ENCODE data around the gene FGD6.

FGD6 gene

GRCh38 chr12:95085612-95086011 is 131.7 kb downstream of the FGD6 start:
- DNase-seq (ENCODE audit: low read depth in 3 of 3) = no peak

- DNase-seq (ENCODE audit: low read depth in 3 of 3) = no peak
Measured at GRCh38 chr12:95083938-95084337, 133.3 kb downstream of the FGD6 start.

DNA sequence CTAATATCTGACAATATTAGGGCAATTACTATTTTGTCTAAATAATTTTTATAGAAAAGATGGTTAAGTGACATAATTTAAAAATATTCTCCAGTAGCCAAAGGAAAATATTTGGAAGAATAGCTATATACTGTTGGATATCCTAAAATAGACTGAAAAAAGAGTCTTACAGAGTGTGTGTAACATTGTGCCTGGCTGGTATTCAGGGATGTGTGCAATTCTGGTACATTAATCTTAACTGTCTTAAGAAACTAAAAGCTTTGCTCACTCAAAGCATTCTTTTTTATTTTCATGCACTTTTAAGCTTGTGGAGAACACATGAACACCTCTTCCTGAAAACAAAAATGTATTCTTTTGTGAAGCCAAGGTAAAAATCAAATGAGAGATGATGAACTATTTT is 133.8 kb downstream of the FGD6 start:
- no peak for DNase-seq (ENCODE audit: low read depth in 3 of 3)

DNA sequence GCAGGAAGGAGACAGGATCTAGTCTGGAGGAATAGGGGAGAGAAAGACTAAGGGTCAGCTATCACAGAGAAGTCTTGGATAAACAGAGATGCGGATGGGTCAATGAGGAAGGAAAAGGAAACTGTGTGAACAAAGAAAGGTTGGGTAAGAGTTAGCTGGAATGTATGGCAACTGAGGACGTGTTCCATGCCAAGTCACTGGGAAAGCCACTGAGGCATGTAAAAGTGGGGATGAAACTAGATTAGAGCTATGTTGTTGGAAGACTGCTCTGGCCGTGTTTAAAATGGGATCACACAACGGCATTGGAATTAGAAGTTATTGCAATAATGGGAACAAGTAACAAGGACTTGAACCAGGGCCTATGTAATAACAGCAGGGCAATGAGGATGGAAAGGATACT is 139.9 kb downstream of the FGD6 start:
- DNase-seq (ENCODE audit: low read depth in 3 of 3) = no peak

DNA sequence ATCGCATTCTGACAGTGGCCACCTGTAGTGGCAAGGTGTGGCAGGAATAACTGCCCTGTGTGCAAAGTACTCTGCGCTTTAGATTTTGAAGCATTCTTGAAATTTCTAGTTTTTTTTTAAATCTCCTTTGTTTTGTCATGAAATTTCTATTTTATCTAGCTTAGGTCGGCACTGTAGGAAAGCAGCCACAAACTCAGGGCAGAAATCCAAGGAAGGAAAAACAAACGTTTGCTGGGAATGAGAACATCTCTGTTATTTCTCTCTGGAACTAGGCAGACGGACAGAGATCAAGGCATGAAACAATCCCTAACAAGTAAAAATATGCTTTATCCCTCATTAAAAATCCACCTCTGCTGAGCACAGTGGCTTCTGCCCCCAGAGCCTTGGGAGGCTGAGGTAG is 142.5 kb downstream of the FGD6 start:
- no peak for DNase-seq (ENCODE audit: low read depth in 3 of 3)

GRCh38 chr12:95073698-95074520 is 143.4 kb downstream of the FGD6 start:
- DNase-seq (ENCODE audit: low read depth in 3 of 3) = no peak

DNA sequence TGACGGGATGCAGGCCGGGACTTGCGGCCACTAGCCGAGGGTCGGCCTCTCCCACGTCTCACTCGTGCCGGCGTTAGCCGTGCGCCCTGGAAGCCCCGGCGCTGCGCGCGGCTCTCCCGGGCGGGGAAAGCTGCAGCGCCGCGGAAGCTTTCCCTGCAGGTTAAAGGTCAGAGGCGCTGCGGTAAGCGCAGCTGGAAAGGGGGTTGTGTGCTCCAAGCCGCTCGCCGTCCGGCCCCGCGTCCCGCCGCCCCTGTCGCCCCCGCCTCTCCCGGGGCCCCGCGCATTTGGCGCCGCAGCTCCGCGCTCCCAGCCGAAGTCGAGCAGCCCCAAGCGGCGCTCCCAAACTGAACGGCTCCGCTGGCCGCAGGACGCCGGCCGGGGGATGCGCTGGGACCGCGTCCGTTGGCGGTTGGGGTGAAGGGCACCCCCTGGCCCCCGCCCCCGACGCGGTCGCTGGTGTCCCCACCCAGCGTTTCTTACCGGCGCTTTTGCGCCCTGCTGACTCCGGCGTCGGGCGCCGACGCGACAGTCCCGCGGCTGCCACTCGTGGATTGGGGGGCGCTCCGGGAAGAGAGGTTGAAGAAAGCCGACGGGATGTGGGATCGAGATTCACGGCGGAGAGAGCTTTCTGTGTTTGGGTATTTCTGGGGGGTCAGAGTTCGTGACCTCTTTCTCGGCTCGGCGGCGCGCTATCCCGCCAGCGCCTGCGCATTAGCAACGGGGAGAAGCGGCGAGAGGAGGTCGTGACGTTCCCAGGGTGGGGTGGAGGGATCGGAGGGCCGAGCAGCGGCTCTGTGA is 144.2 kb downstream of the FGD6 start, which contains the start of gene NR2C1:
Gene NR2C1, minus strand, starts transcription at position 719 of the 798 bp plus-strand sequence. CDS start 6,234 bp downstream, outside the sequence.
- peak; percentile 82 to 90 (median 86) for DNase-seq (ENCODE audit: low read depth in 3 of 3)

DNA sequence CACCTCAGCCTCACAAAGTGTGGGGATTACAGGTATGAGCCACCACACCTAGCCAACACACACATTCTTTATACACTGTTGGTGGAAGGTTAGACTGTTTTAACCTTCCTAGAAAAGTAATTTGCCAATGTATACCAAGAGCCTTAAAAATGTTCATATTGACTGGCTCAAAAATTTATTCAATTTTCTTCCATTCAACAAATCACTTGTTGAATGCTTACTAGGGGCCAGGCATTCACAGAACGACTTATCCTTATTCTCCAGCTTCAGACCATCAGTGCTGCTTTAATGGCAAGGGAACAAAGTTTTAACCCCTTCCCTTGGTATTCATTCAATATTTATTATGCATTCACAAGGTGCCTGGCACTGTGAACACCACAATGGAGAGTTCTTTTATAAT is 146.9 kb downstream of the FGD6 start:
- no peak for DNase-seq (ENCODE audit: low read depth in 3 of 3)

GRCh38 chr12:95066091-95066855 is 151.0 kb downstream of the FGD6 start:
- no peak for DNase-seq (ENCODE audit: low read depth in 3 of 3)

DNA sequence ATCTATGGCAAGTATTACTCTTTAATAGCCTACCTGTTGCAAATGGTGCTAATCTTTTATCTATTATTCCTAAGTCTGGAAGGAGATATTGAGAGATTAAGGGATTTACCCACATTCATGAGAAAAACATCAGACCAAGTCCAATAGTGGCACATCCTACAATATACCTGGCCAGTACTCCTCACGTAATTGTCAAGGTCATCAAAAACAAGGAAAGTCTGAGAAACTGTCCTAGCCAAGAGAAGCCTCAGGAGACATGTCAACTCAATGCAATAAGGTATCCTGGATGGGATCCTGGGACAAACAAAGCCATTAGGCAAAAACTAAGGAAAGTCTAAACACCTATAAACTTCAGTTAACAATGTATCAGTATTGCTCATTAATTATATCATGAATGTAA is 156.3 kb downstream of the FGD6 start:
- no peak for DNase-seq (ENCODE audit: low read depth in 3 of 3)

GRCh38 chr12:95059984-95060383 is 157.3 kb downstream of the FGD6 start:
- DNase-seq (ENCODE audit: low read depth in 3 of 3) = no peak

DNA sequence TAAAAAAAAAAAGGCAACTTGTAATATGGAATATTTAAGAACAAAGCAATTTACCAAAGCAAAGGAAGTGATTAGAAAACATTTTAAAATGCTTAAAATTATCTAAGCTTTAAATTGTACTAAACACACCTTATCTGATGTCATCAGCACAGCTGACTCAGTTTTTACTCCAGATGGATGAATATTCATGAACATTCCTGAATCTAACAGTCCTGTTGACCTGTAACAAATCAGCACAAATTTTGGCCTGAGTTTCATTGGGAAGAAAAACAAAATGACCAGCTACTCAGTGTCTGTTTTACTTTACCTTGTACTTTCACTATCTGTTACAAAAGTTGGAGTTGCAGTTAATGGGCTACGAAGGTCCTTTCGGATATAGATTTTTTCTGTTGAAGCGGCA is 159.8 kb downstream of the FGD6 start:
- DNase-seq (ENCODE audit: low read depth in 3 of 3) = no peak

- no peak for DNase-seq (ENCODE audit: low read depth in 3 of 3)
Measured at GRCh38 chr12:95055057-95055456, 162.2 kb downstream of the FGD6 start.

GRCh38 chr12:95054206-95054605 is 163.1 kb downstream of the FGD6 start:
- DNase-seq (ENCODE audit: low read depth in 3 of 3) = no peak

DNA sequence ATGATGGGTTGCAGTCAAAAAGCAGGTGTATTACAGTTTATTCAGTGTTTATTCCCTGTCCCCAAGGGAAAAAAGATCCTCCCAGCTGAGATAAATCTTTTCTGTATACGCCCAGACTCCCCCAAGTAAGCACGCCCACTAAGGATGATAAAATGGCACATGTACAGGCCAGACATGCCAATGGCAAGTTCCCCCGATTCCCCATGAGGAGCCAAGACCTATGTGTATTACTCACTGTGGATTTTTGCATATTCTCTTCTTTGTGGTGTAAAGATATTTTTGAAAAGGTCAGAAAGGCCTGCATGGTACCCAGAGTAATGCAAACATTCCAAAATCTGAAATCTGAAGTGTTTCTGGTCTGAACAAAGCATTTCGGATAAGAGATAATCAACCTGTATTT is 166.0 kb downstream of the FGD6 start:
- no peak for DNase-seq (ENCODE audit: low read depth in 3 of 3)

DNA sequence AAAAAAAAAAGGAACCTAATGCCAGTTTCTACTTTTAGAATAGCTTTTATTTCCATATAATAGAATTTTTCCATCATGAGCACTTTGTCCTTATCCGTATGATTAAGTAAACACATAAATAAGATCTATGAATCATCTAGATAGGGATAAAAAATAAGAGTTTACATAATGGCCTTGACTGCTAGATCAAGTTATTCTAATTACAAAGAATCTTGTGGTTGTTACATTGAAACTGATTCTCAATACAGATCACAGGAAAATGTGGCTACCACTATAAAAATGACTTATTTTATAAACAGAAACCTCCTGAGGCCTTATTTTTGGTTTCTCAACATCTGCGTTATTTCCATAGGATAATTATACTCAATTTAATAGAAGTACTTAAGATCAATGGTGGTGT is 179.4 kb downstream of the FGD6 start:
- no peak for DNase-seq (ENCODE audit: low read depth in 3 of 3)

- DNase-seq (ENCODE audit: low read depth in 3 of 3) = no peak
Measured at GRCh38 chr12:95034750-95035149, 182.5 kb downstream of the FGD6 start.

Measured in stimulated activated CD4-positive, alpha-beta T cell treated with anti-CD3 and anti-CD28 coated beads, TNF-alpha, amount 100 ng/mL, for 24 hours (primary cell).